Measurements from ENCODE around the gene ABCB9. TPM values are rescaled to one million over a fixed set of nuclear protein-coding genes. Genes with fewer than 3 reads are reported as not detected.
"Not testable (repeated sequence)": the region's sequence is repeated elsewhere in the genome, so short reads cannot be mapped to it uniquely, and the experiment has no call there.

Gene ABCB9
- polyA plus RNA-seq, 1 donor = 8.4 TPM

- DNase-seq = no peak
Observed at GRCh38 chr12:122942637-122943036, 23.6 kb downstream of the ABCB9 start.

DNA sequence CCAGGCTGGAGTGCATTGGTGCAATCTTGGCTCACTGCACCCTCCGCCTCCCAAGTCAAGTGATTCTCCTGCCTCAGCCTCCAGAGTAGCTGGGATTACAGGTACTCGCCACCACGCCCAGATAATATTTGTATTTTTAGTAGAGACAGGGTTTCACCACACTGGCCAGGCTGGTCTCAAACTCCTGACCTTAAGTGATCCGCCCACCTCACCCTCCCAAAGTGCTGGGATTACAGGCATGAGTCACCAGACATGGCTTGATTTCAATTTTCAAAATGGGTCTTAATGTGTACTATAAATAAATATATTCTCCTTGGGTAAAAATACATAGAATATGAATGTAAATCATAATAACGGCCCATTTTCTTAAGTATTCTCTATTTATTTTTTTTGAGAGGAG is 24.9 kb downstream of the ABCB9 start:
- not testable (repeated sequence) for DNase-seq

GRCh38 chr12:122939125-122939524 is 27.1 kb downstream of the ABCB9 start:
- no peak for DNase-seq

GRCh38 chr12:122937622-122938091 is 28.6 kb downstream of the ABCB9 start:
- DNase-seq = no peak

- no peak for DNase-seq
Observed at GRCh38 chr12:122935318-122935717, 30.9 kb downstream of the ABCB9 start.

GRCh38 chr12:122934722-122935121 is 31.5 kb downstream of the ABCB9 start:
- no peak for DNase-seq

- DNase-seq = no peak
Observed at GRCh38 chr12:122932207-122932606, 34.1 kb downstream of the ABCB9 start.

- no peak for DNase-seq
Observed at GRCh38 chr12:122929812-122930211, 36.5 kb downstream of the ABCB9 start.

DNA sequence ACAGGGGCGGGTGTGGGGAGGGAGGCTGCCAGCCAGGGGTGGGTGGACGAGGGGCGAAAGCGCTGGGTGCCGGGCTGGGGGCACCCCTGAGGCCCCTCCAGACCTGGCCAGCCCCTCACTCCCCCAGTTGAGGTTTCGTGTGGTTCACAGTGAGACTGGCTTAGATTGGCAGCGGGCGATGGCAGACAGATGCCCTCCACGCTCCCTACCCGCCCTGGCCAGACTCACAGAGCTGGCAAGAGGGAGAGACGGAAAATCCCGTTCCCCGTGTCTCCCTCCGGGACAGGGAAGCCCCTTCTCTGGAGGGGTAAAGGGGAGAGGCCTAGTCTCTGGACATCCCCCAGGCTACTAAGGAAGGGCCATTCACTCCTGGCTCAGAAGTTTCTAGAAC is 37.1 kb downstream of the ABCB9 start:
- no peak for DNase-seq

GRCh38 chr12:122928404-122929147 is 37.7 kb downstream of the ABCB9 start:
- no peak for DNase-seq

DNA sequence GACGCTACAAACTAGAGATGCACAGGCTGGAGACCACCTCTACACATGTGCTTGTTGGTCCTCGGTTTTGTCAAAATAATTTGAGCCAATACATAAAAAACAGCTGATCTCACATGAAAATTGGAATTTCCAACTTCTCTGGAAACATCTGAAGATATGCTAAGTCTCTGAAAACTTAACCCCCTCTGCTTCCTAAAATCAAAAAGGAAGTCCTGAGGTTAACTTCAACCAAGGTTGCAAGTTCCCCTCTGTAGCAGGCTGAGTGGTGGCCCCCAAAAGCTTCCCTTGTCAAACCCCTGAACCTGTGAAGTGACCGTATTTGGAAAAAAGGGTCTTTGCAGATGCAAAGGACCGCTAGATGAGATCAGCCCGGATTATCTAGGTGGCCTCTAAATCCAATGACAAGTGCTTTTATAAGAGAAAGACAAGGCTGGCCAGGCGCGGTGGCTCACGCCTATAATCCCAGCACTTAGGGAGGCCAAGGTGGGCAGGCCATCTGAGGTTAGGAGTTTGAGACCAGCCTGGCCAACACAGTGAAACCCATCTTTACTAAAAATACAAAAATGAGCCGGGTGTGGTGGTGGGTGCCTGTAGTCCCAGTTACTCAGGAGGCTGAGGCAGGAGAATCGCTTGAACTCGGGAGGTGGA is 38.4 kb downstream of the ABCB9 start:
- DNase-seq = no peak

GRCh38 chr12:122921917-122922316 is 44.3 kb downstream of the ABCB9 start:
- no peak for DNase-seq

- no peak for DNase-seq
Observed at GRCh38 chr12:122920687-122921086, 45.6 kb downstream of the ABCB9 start.

GRCh38 chr12:122918827-122919226 is 47.4 kb downstream of the ABCB9 start:
- no peak for DNase-seq

- no peak for DNase-seq
Observed at GRCh38 chr12:122917507-122918121, 48.6 kb downstream of the ABCB9 start.

DNA sequence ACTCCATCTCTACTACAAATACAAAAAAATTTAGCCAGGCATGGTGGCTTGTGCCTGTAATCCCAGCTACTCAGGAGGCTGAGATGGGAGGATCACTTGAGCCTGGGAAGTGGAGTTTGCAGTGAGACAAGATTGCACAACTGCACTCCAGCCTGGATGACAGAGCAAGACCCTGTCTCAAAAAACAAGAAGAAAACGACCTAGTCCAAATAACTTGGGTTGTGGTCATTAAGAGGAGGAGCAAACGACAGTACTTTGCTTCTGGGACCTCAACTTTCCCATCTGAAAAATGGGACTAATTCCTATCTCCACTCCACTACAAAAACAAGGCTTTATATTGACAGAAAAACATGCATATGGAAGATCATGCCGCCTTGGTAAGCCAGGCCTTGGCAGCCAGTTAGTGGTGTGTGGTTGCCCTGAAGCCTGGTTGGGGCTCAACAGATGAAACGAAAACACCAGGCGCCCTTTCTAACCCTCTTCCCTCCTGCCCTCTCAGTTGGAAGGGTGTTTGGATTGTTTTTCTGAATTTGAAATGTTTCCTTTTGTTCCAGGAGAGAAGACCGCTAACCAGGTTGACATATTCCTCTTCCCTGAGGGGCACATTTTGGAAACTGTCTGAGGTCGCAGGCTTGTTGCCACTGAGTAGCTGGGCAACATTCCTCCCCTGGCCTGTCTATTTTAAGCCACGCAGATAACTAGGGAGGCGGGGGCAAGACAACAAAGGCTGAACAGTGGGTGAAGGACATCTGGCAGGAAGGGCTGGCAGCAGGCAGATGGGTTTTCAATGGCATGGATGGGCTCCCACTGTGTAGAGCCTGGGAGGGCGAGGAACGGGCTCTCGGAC is 56.6 kb downstream of the ABCB9 start:
- DNase-seq = no peak

GRCh38 chr12:122908915-122909314 is 57.3 kb downstream of the ABCB9 start:
- DNase-seq = no peak

- not testable (repeated sequence) for DNase-seq
Observed at GRCh38 chr12:122905258-122905657, 61.0 kb downstream of the ABCB9 start.

GRCh38 chr12:122903693-122904034 is 62.6 kb downstream of the ABCB9 start:
- DNase-seq = no peak

GRCh38 chr12:122902854-122903692 is 63.2 kb downstream of the ABCB9 start:
- no peak for DNase-seq

DNA sequence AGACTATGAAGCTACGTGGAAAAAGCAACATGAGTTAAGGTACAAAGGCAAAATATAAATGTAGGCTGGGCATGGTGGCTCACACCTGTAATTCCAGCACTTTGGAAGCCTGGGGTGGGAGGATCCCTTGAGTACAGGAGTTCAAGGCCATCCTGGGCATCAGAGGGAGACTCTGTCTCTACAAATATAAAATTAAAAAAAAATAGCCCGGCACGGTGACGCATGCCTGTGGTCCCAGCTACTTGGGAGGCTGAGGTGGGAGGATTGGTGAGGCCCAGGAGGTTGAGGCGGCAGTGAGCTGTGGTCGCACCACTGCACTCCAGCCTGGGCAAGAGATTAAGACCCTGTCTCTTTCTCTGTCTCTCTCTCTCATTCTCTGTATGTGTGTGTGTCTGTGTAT is 66.4 kb downstream of the ABCB9 start:
- DNase-seq = no peak

GRCh38 chr12:122896662-122897061 is 69.6 kb downstream of the ABCB9 start:
- no peak for DNase-seq

Data from left kidney (tissue), 2 donors.